HG03457 (cell line): ENCODE measurements around the gene ADORA1.

ENCODE experiments used
- ATAC-seq: cut with Tn5 transposase; IDR thresholded peaks from one replicate; pipeline ENCODE4 v1.9.1; 2021; ENCODE audit warnings: moderate number of reproducible peaks; ENCODE audit not compliant: unreplicated experiment

Gene ADORA1

DNA sequence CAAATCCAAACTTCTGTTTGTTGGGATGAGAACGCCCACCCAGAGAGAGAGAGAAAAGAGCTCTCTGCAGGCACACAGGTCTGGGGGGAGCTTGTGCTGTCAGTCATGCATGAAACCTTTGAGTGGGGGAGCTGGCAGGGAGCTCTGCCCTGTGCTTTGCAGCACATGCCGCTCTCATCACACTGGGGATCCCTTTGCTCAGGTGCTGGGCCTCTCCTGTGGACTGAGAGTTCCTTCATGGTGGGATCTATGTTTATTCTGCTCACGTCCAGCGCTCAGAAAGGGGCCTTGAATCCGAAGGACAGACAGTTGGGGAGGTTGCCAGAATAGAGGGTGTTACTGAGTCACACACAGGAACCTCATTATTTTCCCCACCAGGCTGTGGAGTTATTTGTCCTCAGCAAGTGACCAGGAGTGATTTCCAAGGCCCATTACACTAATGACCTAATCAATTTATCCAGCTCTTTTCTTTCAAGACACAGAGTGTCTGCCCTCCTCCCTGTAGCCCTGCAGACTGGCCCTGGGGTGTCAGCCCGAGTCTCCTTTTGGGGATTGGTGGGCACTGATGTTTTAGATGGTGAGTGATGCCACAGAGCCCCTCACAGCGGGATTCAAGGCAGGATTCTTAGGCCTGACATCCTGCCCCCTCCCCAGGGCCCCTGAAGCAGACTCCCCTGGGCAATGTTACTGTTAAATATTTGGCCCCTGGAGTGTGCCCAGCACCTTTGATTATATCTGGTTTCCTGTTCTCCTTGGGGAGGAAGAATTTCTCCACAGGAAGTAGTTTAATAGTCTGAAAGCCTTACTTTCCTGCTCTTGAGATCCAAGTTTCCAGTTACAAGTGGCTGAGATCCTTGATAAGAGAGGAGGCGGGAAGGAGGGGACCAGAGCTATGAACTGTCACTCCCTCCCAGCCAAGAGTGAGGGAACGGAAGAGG lies 25.8 kb downstream of the ADORA1 start:
- no peak for ATAC-seq

- no peak for ATAC-seq
Observed at GRCh38 chr1:203153989-203154821, 26.7 kb downstream of the ADORA1 start.

- ATAC-seq = no peak
Observed at GRCh38 chr1:203156280-203156679, 28.8 kb downstream of the ADORA1 start.

DNA sequence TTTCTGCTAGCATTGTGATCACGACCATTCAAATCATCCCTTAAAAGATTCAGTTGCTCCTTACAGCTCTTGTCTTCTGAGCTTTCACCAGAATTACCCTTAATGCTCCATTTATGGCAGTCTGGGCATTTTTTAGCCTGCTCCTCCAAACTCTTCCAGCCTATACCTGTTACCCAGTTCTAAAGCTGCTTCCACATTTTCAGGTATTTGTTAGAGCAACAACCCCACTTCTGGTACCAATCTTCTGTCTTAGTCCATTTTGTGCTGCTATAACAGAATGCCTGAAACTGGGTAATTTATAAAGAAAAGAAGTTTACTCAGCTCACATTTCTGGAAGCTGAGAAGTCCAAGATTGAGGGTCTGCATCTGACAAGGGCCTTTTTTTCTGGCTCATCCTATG lies 30.9 kb downstream of the ADORA1 start:
- ATAC-seq = no peak

DNA sequence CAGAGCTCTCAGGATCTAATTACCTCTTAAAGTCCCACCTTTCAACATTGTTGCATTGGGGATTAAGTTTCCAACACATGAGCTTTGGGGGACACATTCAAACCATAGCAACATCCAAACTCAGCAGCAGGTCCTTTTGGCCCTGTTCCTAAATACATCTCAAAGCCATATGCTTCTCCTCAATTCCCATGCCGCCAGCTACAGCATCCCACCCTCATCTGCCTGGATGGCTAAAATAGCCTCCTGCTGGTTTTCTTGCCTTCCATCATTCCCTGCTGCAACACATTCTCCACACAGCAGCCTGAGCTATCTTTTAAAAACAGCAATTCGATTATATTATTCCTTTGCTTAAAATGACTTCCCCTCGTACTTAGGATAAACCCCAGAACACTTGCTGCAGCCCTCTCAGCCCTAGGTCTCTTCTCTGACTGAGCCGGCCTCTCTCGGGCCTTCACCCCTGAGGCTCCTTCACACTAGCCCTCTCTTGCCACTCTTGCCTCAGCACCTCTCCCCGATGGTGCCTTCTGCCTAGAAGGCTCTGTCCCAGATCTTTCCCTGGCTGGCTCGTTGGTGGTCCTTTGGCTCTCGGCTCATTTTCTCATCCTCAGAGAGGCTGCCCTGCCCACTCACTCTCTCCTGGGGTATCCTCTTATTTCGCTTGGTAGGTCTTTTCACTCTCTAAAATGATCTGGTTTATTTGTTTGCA lies 31.6 kb downstream of the ADORA1 start:
- ATAC-seq = no peak

DNA sequence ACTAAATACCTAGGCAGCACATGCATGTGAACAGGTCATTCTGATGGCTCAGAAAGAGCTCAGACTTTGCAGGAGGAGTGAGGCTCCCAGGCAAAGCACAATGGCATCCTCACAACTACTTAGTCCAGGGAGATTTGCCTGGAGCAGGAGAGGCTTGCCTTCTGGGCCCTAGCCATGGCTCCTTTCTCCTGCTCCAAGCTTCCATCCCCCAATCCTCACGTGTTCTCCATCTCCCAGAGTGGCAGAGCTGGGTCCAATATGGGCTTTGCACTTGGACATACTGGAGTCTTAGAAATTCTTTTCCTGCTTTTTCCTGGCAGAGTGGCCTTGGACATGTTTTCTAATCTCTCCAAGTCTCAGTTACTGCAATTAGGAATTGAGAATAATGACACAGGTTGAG lies 32.3 kb downstream of the ADORA1 start:
- ATAC-seq = no peak

GRCh38 chr1:203161175-203161574 lies 33.6 kb downstream of the ADORA1 start:
- no peak for ATAC-seq

DNA sequence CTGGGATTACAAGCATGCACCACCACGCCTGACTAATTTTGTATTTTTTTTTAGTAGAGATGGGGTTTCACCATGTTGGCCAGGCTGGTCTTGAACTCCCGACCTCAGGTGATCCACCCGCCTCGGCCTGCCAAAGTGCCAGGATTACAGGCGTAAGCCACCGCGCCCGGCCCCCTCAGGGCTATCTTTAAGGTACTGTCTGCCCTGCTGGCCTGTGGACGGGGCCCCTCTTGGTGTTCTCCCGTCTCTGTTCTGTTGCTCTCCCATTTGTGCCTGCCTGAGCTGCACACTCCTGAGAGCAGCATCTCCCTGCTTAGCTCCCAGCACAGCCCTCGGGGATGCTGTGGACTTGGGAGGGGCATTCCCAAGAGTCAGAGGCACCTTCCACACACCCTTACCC lies 34.2 kb downstream of the ADORA1 start:
- no peak for ATAC-seq

DNA sequence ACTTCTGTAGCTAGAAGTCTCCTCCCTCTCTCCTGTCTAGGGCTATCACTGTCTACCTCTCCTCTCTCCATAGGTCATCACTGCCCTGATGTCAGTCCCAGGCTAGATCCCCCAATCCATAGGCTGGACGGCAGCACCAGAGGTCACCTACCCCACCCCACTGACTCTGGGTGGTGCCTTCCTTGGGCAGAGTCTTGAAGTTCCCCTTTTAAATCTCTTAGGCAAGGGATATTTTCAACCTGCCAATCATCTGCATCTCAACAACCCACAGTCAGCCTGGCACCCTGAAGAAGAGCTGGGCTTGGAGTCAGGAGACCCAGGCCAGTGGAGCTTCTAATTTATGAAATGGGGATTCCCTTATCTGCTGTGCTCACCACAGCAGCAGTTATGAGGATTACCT lies 34.9 kb downstream of the ADORA1 start:
- no peak for ATAC-seq

GRCh38 chr1:203163891-203164635 lies 36.5 kb downstream of the ADORA1 start:
- no peak for ATAC-seq

DNA sequence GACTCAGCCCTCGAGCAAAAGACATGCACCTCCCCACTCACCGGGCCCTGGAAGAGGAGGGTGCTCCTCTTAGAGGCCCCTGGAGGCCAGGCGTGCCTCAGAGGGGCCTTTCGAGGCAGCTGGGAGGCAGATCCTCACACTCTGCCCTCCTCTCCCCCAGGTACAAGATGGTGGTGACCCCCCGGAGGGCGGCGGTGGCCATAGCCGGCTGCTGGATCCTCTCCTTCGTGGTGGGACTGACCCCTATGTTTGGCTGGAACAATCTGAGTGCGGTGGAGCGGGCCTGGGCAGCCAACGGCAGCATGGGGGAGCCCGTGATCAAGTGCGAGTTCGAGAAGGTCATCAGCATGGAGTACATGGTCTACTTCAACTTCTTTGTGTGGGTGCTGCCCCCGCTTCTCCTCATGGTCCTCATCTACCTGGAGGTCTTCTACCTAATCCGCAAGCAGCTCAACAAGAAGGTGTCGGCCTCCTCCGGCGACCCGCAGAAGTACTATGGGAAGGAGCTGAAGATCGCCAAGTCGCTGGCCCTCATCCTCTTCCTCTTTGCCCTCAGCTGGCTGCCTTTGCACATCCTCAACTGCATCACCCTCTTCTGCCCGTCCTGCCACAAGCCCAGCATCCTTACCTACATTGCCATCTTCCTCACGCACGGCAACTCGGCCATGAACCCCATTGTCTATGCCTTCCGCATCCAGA lies 37.7 kb downstream of the ADORA1 start:
- no peak for ATAC-seq

GRCh38 chr1:203165800-203166161 lies 38.3 kb downstream of the ADORA1 start:
- ATAC-seq = no peak

DNA sequence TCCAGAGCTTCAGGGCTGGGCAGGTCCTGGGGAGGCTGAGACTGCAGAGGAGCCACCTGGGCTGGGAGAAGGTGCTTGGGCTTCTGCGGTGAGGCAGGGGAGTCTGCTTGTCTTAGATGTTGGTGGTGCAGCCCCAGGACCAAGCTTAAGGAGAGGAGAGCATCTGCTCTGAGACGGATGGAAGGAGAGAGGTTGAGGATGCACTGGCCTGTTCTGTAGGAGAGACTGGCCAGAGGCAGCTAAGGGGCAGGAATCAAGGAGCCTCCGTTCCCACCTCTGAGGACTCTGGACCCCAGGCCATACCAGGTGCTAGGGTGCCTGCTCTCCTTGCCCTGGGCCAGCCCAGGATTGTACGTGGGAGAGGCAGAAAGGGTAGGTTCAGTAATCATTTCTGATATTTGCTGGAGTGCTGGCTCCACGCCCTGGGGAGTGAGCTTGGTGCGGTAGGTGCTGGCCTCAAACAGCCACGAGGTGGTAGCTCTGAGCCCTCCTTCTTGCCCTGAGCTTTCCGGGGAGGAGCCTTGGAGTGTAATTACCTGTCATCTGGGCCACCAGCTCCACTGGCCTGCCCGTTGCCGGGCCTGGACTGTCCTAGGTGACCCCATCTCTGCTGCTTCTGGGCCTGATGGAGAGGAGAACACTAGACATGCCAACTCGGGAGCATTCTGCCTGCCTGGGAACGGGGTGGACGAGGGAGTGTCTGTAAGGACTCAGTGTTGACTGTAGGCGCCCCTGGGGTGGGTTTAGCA lies 38.8 kb downstream of the ADORA1 start:
- no peak for ATAC-seq

GRCh38 chr1:203167026-203167912 lies 39.7 kb downstream of the ADORA1 start:
- ATAC-seq = no peak

- ATAC-seq = no peak
Observed at GRCh38 chr1:203167913-203168200, 40.3 kb downstream of the ADORA1 start.

- no peak for ATAC-seq
Observed at GRCh38 chr1:203168256-203168786, 40.8 kb downstream of the ADORA1 start.

- ATAC-seq = no peak
Observed at GRCh38 chr1:203168991-203169390, 41.5 kb downstream of the ADORA1 start.

DNA sequence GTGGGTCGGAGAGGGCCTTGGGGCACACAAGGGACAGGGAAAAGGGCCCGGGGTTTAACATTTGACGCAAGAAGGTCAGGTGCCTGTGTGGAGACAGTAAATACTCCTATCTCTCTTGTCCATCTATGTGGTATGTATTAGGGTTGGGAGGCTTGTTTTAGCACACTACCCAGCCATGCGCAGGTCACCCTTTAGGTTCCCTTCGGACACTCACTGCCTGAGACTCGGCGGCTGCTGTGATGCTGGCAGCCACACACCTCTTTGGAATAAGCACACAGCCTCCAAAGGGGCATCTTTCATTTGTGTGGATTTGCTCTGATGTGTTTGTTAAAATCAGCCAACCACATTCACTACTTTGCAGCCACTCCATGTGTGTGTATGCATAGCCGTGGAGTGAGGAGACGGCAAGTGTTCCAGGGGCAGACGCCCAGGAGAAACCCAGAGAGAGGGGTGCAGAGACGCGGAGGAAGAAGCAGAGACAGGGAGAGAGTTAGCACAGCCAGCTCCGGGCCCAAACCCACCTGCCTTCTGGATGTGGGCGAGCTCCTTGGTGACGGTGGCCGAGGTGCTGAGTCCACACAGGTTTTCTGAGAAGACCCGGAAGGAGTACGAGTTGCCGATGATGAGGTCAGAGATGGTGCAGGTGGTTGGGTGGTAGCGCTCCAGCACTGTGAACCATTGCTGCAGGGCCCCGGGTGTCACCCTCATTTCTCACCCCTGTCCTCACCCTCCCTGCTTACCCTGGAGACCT lies 42.4 kb downstream of the ADORA1 start:
- ATAC-seq = no peak
